SU-DHL-6 (cell line): Measurements from ENCODE around the gene SFT2D3.

Experiments used
- EZH2phosphoT487 ChIP-seq: fragments of 200-600 bp; sonication (generic), shearing (Covaris generic); conservative IDR thresholded peaks from 2 replicates; pipeline ENCODE4 v1.6.1; 2018; ENCODE audit warnings: mild to moderate bottlenecking, antibody characterized with exemption, low read length, moderate library complexity, mixed read lengths
- TF ChIP-seq, protein P1 (sequence below): fragments of 200-600 bp; sonication (generic); IDR thresholded peaks from one replicate; pipeline ENCODE4 v1.5.1; 2017; ENCODE audit warnings: antibody characterized with exemption, mild to moderate bottlenecking, low read length, moderate library complexity; ENCODE audit not compliant: insufficient read depth, poor library complexity, severe bottlenecking

DNA sequence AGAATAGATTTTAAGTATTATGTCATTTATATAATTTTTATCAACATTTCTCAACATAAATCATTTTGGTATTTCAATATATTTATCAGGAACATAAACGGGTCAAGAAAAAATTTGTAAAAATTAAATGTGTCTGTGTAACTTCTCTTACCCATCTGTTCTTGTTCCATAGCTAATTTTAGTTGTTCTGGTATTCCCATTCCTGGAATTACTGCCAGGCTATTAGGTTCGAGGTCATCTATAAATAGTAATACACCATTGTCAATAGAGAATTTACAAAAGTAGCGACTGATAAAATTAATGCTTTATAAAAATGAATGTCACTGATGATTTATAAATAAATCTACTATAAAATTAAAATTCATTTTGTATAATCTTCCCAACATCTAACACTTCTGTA lies 21.5 kb downstream of the SFT2D3 start:
- TF ChIP-seq, protein P1, sequence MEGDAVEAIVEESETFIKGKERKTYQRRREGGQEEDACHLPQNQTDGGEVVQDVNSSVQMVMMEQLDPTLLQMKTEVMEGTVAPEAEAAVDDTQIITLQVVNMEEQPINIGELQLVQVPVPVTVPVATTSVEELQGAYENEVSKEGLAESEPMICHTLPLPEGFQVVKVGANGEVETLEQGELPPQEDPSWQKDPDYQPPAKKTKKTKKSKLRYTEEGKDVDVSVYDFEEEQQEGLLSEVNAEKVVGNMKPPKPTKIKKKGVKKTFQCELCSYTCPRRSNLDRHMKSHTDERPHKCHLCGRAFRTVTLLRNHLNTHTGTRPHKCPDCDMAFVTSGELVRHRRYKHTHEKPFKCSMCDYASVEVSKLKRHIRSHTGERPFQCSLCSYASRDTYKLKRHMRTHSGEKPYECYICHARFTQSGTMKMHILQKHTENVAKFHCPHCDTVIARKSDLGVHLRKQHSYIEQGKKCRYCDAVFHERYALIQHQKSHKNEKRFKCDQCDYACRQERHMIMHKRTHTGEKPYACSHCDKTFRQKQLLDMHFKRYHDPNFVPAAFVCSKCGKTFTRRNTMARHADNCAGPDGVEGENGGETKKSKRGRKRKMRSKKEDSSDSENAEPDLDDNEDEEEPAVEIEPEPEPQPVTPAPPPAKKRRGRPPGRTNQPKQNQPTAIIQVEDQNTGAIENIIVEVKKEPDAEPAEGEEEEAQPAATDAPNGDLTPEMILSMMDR, result no peak
- TF ChIP-seq EZH2phosphoT487, result no peak
